Activated CD8-positive, alpha-beta memory T cell treated with anti-CD3 and anti-CD28 coated beads, Interleukin-2, amount 50 U/mL, for 24 hours (primary cell): ENCODE data around the gene RAB39B.
"Not testable (repeated sequence)": the region's sequence is repeated elsewhere in the genome, so short reads cannot be mapped to it uniquely, and the experiment has no call there.

ENCODE experiments used
- DNase-seq: peaks from one replicate; pipeline ENCODE4 v3.0.0-alpha.2; 2020; ENCODE audit errors: extremely low read depth

RAB39B gene, protein sequence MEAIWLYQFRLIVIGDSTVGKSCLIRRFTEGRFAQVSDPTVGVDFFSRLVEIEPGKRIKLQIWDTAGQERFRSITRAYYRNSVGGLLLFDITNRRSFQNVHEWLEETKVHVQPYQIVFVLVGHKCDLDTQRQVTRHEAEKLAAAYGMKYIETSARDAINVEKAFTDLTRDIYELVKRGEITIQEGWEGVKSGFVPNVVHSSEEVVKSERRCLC

DNA sequence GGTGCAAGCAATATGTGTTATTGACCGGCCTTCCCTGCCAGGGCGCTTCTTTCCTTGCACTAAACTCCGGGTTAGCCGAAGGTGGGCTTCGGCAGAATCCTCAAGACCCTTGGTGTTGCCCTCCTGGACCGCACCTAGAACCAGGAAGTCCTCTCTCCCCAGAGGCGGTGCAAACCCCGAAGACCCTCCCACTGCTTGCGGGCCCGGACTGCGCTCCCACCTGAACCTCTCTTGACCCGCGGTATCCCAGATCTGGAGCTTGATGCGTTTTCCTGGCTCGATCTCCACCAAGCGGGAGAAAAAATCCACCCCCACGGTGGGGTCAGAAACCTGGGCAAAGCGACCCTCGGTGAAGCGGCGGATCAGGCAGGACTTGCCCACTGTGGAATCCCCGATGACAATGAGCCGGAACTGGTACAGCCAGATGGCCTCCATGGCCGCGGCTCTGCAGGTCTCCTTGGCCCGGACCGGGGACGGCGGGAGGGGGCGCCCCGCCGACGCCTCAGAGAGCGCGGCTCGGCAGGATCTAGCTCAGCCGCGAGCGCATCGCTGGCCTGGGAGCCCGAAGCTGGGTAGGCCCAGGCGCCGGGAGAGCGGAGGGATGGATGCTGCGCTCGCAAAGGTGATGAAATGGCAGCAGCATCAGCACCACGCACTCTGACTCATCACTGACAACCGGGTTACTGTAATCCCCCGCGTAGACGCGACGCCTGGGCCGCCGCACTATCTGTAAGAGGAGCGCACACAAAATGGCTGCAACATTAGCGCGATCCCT lies at the start of gene RAB39B:
Gene RAB39B, minus strand, starts transcription at position 638 of the 775 bp plus-strand sequence. Its CDS starts 203 bp downstream, at position 435.
- DNase-seq = peak; percentile 31

DNA sequence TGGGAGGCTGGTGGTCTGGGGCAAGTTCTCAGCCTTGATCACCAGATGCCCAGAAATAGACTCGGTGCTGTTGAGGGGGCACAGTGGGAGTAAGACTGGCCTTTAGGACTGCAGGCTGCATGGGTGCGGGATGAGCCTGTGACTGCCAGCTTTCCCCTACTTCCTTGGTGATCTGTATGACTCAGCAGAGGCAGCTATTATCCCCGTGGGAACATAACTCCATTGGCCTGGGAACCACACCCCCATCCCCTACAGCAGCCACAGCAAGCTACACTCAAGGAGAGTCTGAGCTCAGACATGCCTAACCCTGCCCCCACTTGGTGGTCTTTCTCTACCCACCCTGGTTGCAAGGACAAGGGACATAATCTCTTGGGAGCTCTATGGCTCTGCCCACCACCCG lies 49.5 kb upstream of the RAB39B start:
- DNase-seq = no peak

DNA sequence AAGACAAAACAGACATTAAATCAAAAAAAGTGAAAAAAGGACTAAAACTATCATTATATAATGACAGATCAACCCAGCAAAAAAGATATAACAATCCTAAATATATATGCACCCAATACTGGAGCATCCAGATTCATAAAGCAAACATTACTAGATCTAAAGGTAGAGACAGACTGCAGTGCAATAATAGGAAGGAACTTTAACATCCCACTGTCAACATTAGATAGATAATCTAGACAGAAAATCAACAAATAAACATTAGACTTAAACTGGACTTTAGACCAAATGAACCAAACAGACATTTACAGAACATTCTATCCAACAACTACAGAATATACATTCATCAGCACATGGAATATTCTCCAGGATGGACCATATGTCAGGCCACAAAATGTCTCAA lies 29.5 kb upstream of the RAB39B start:
- no peak for DNase-seq

DNA sequence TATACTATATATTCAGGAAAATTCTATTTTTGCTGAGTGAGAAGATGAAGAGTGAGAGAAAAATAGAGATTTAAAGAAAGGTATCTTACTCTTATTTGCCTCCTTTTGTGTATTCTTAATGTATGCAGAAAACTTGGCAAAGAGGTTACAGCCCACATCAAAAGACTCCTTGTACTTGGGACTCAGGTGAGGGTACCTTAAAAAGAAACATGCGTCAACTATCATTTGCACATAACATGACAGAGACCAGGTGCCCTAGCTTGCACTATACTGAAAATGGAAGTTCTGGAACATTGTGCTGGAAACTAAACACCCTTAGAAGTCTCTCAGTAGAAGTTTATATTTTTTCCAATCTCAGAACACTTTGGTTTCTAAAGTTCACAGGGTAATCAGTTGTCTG lies 15.6 kb upstream of the RAB39B start:
- no peak for DNase-seq

DNA sequence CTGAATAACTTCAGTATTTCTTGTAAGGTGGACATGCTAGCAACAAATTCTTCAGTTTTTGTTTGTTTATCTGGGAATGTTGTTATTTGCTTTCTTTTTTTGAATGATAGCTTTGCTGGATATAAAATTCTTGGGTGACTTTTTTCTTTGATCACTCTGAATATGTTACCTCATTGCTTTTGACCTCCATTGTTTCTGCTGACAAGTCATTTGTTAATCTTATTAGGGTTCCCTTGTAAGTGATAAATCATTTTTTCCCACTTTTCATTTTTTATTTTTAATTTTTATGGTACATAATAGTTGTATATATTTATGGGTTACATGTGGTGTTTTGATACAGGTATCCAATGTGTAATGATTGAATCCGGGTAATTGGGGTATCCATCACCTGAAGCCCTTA lies 6.7 kb upstream of the RAB39B start:
- DNase-seq = no peak

DNA sequence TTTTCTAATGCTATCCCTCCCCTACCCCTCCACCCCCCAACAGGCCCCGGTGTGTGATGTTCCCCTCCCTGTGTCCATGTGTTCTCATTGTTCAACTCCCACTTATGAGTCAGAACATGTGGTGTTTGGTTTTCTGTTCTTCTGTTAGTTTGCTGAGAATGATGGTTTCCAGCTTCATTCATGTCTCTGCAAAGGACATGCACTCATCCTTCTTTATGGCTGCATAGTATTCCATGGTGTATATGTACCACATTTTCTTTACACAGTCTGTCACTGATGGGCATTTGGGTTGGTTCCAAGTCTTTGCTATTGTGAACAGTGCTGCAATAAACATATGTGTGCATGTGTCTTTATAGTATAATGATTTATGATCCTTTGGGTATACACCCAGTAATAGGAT lies 3.7 kb upstream of the RAB39B start:
- not testable (repeated sequence) for DNase-seq

DNA sequence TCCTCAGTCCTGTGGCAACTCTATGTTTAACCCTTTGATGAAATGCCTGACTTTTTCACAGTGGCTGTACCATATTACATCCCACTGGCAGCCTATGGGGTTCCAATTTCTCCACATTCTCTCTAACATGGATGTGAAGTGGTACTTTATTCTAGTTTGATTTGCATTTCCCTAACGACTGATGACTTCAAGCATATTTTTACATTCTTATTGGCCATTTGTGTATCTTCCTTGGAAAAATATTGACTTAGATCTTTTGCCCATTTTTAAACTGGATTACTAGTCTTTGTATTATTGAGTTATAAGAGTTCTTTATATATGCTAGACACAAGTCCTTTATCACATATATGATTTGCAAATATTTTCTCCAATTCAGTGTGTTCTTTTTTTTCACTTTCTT lies 2.1 kb upstream of the RAB39B start:
- no peak for DNase-seq

DNA sequence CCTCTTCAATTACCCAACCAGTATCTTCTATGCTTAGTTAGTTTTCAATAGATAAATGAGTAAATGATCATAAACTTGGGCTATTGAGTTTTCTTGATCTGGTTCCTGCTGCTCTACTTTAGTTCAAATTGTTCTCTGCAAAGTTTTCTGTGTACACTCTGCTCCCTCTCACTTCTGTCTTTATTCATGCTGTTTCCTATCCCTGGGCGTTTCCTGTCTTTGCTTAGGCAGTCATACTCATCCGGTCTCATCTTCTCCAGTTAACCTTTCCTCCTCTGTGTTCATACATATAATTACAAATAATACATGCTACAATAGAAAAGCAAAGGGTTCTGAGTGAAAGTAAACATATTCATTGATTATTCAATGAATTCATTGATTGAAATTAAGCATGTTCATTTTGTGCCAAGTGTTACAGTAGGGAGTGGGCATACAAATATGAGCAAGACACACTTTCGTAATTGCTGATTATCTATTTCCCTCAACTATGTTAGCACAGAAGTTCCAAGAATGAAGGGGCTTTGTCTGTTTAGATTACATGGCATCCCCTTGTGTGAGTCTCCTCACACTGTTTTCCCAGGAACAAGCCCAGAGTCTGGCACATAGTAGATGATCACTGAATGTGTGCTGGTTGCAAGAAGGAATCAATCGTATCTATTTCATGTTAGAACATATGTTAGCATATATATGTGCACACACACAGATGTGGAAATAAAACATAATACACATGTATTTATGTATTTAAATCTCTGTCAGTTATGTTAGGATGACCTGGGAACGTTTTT lies 1.1 kb downstream of the RAB39B start:
- DNase-seq = no peak

DNA sequence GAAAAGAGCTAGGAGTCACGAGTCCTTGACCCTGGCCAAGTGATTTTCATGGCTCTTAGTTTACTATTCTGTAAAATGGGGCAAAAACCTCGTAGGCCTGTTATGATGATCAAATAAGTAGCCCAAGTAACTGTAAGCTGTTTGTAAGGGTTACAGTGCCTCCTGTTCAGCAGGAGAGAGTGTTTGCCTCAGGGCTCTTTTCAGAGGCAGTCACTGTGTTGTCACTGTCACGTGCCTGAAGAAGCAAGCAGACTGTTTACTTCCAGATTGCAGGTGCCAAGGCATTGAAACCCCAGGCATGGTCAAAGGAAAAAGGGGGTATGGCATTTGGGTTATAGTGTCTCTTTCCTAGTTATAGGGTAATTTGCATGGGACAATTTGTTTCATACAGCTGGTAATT lies 4.5 kb downstream of the RAB39B start:
- no peak for DNase-seq

DNA sequence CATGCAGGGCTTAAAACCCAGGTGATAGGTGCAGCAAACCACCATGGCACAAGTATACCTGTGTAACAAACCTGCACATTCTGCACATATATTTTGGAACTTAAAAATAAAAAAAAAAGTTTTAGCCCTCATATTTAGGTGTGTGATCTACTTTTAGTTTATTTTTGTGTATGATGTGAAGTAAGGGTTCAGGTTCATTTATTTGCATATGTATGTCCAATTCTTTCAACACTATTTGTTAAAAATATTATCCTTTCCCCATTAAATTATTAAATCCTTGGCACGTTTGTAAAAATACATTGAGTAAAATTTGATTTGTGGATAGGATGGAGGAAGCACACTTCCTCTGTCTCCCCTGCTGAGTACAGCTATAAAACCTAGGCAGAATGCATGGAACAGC lies 12.9 kb downstream of the RAB39B start:
- no peak for DNase-seq

DNA sequence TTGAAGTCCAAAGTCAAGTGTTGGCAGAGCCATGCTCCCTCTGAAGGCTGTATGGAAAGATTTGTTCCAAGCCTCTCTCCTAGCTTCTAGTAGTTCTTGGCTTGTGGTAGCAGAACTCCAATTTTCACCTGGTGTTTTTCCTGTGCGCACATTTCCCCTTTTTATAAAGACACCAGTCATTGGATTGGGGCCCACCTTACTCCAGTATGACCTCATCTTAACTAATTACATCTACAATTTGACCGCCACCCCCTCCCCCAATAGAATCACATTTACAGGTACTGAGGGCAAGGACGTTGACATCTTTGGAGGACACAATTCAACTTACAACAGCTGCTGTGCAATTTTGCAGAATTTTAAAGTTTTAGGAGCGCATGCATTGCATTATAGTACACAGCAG lies 16.8 kb downstream of the RAB39B start:
- no peak for DNase-seq

DNA sequence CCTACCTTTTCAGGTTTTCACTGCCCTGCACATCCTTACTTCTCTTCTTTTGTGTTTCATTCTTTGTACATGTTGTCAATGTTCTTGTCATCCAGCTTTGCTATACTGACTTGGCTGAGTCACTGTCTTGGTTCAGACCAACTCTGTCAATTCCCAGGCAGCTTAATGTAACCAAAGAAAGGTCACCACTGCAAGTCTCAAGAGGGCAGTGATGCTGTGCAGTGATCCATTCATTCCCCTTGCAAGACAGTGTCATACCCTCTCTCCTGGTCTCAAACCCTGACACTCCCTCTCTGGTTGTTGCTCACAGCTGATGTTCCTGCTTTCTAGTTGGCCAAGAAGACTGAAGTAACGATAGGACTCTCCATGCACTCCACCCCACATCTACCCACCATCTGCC lies 17.5 kb downstream of the RAB39B start:
- no peak for DNase-seq

DNA sequence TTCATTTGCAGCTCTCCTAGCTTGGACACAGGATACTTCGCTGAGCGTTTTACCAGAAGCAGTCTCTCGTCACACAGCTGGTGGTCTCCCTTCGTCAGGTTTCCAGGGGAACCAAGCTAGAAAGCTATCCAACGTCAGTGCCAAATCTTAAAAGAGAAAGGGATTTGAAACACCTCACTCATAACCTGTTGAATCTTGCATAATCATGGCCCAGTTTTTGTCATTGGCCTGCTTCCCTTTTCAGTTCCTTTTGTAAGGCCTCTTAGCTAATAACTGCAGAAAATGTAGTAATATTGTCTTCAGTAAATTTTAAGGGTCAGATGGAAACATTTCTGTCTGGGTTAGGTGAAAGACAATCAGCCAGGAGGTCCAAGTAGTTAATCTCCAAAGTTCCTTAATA lies 22.0 kb downstream of the RAB39B start:
- no peak for DNase-seq

DNA sequence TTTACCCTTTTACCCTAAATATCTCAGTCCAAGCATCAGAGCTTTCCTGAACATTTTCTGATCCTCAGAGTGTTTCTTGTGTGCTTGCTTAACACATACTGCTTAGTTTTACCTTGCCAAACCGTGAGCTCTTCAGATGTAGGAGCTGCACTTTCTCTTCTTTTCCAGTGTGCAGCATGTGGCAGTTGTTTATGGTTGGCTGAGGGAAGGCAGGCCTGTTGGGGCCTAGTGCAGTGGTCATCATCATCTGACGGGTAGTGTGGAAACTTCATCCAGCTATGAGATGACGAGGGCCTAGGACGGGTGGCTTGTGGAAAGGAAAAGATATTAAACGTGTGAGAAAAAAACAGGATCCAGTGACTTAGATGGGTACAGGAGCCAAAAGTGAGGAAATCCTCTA lies 26.6 kb downstream of the RAB39B start:
- DNase-seq = no peak

DNA sequence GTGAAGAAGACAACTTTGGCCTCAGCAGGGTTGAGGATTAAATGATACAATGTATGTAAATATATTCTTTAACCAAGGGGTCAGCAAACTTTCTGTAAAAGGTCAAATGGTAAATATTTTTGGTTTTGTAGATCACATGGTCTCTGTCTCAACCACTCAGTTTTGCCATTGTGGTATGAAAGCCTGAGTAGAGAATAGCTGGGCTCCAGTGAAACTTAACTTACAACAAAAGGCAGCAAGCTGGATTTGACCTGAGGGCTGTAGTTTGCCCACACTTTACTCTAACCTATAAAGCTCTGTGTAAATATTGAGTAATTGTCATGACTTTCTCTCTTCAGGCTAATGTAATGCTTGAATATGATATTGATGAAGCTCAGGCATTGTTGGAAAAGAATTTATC lies 28.4 kb downstream of the RAB39B start:
- DNase-seq = no peak

DNA sequence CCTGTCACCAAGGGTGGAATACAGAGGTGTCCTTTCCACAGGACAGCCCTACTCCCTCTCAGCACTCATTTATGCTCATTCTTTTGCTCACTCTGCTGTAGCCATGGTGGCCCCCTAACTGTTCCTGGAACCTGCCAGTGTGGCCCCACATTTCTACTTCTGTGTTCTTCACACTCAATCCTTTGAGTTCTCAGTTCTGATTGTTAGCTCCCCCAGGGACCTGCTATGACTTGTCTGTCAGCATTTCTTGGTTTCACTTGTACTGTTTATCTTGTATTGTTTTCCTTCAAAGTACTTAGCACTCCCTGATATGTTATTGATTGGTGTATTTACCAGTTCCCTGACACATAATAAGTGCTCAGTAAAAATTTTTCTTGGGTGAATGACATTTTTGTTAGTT lies 33.1 kb downstream of the RAB39B start:
- no peak for DNase-seq

DNA sequence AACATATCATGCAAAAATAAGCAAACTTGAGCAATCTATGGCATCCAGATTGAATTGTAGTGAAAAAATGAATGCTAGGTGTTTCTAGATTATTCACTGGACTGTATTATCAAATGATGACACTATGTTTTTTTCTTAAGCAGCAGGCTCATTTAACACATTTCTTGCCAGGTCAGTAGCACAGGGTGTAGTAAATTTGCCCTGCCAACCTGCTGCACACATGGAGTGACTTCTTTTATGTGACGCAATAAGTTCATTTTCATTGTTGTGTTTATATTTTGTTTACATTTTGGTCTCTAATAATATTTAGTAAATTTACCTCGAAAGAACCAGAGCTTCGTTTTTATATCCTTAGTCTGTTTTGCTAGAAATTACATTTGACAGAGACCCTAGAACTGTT lies 38.5 kb downstream of the RAB39B start:
- DNase-seq = no peak

DNA sequence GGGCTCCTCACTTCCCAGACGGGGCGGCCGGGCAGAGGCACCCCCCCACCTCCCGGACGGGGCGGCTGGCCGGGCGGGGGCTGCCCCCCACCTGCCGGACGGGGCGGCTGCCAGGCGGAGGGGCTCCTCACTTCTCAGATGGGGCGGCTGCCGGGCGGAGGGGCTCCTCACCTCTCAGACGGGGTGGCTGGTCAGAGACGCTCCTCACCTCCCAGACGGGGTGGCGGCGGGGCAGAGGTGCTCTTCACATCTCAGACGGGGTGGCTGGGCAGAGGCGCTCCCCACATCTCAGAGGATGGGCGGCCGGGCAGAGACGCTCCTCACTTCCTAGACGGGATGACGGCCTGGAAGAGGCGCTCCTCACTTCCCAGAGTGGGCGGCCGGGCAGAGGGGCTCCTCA lies 40.5 kb downstream of the RAB39B start:
- DNase-seq = not testable (repeated sequence)

DNA sequence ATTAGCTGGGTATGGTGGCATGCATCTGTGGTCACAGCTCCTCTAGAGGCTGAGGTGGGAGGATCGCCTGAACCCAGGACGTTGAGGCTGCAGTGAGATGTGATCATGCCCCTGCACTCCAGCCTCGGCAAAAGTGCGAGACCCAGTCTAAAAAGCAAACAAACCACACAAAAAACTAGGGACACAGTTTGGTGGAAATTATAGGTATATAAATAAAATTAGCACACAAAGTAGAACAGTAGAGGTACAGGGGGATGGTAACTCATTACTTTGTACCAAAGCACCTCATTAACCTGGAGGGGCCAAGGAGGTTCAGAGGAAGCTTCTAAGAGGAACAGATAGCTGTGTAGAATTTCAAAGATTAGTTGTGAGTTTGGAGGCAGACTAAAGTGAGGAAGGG lies 42.9 kb downstream of the RAB39B start:
- no peak for DNase-seq

DNA sequence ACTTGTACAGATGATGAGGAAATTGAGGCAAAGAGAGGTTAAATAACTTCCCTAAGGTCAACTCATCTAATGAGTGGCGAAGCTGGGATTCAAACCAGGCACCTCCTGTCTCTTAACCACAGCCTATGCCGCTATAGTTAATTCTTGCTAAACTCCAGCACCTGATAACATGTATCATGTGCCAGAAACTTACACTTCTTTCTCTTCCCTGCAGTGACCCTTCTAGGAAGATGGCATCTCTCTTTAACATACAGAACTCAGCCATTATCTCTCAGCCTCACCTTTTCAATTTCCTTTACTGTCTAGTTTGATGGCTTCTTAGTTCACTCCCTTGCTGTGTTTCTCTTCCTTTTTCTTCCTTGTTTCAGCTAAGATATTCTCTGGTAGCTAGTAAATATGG lies 45.5 kb downstream of the RAB39B start:
- DNase-seq = no peak

DNA sequence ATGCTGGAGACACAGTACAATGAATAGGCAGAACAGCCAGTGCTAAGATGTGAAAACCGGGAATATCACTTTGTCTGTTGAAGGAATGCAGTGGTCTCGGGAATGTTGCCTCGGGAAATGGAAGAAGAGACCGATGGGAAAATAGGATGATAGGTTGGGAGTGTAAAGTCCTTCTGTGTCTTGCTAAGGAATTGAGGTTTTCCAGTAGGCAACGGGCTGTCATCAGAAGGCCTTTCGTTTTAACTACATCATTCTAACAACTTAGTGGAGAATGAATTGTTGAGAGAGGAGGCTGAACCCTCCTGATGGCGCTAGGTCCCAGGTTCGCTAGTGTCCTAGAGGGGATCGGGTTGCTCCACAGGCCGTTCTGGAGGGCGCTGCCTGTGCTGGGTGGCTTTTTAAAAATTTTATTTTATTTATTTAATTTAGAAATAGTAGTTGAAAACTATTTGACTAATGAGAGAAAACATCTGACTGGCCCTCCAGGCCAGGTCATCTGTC lies 47.3 kb downstream of the RAB39B start:
- no peak for DNase-seq

DNA sequence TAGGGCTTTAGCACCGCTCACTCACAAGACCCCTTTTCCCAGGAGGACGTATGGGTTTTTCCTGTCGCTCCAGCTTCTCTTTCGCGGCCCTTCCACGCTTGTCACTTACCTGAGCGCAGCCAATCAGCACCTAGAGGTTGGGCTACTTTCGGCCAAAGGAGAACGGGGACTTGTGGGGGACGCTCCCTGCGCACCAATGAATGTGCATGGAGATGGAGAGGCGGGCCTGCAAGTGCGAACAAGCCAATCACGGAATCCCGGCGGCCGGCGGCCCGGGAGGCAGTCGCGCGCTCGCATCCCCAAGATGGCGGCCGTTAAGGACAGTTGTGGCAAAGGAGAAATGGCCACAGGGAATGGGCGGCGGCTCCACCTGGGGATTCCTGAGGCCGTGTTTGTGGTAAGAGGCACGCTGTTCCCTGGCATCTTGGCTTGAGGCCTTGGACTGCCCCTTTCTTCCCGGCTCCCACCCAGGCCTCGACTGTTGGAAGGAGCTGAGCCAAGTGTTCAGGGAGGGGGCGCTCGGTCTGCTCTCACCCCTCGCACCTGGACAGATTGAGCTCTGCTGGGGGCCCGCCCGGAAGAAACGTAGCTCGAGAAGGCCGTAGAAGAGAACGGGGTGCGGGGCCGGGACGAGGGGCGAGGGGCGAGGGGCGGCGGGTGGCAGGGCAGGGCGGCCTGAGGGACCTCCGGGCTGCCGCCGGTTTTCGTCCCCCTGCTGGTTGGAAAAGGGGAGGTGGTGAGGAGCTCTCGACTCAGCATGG lies 47.9 kb downstream of the RAB39B start, which contains the start of gene VBP1:
Gene VBP1, plus strand, starts transcription at position 282 of the 761 bp plus-strand sequence. Its CDS starts 23 bp downstream, at position 305.
- DNase-seq = peak; percentile 66
